Panc1 (cell line): Measurements from ENCODE around the gene ALK.
A peak's percentile ranks its signal among the peaks of the same experiment; 100 is the strongest.
"Not testable (repeated sequence)": the region's sequence is repeated elsewhere in the genome, so short reads cannot be mapped to it uniquely, and the experiment has no call there.

ENCODE experiments used
- POLR2AphosphoS5 ChIP-seq: IDR thresholded peaks from 2 replicates; pipeline ENCODE4 v1.6.1; 2012; ENCODE audit warnings: mild to moderate bottlenecking, low read depth, low read length, moderate library complexity
- REST ChIP-seq, 2 experiments: IDR thresholded peaks; 2 replicates each; pipeline ENCODE4 v1.6.1; 2011 to 2012; ENCODE audit warnings: low read depth in 2 of 2, control low read depth in 1 of 2, low read length in 1 of 2, mild to moderate bottlenecking in 1 of 2, moderate library complexity in 1 of 2; ENCODE audit not compliant: insufficient read depth in 1 of 2
- TF ChIP-seq, protein P1 (sequence below): fragments of 450-650 bp; IDR thresholded peaks from 2 replicates; pipeline ENCODE4 v1.5.1; 2017; ENCODE audit warnings: mild to moderate bottlenecking

DNA sequence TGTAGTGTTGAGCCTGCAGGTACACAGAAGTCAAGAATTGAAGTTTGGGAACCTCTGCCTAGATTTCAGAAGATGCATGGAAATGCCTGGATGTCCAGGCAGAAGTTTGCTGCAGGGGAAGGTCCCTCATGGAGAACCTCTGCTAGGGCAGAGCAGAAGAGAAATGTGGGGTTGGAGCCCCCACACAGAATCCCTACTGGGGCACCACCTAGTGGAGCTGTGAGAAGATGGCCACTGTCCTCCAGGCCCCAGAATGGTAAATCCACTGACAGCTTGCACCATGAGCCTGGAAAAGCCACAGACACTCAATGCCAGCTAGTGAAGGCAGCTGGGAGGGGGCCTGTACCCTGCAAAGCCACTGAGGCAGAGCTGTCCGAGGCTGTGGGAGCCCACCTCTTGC lies 97.2 kb downstream of the ALK start:
- TF ChIP-seq, protein P1, sequence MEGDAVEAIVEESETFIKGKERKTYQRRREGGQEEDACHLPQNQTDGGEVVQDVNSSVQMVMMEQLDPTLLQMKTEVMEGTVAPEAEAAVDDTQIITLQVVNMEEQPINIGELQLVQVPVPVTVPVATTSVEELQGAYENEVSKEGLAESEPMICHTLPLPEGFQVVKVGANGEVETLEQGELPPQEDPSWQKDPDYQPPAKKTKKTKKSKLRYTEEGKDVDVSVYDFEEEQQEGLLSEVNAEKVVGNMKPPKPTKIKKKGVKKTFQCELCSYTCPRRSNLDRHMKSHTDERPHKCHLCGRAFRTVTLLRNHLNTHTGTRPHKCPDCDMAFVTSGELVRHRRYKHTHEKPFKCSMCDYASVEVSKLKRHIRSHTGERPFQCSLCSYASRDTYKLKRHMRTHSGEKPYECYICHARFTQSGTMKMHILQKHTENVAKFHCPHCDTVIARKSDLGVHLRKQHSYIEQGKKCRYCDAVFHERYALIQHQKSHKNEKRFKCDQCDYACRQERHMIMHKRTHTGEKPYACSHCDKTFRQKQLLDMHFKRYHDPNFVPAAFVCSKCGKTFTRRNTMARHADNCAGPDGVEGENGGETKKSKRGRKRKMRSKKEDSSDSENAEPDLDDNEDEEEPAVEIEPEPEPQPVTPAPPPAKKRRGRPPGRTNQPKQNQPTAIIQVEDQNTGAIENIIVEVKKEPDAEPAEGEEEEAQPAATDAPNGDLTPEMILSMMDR: peak; percentile 12; the same call in 1 of the 2 replicates
- TF ChIP-seq POLR2AphosphoS5; REST (IDR thresholded peaks at IDR 0.05; ENCODE audit: insufficient read depth in 1 of 2, low read depth in 2 of 2, low read length in 1 of 2): not testable (repeated sequence)
